HuH-7 (cell line): Measurements from ENCODE around the gene VCY.
"Not testable (repeated sequence)": the region's sequence is repeated elsewhere in the genome, so short reads cannot be mapped to it uniquely, and the experiment has no call there.

ENCODE experiments used
- DNase-seq: peaks from one replicate; pipeline ENCODE4 v3.0.0; 2011; ENCODE audit warnings: low spot score

VCY gene

DNA sequence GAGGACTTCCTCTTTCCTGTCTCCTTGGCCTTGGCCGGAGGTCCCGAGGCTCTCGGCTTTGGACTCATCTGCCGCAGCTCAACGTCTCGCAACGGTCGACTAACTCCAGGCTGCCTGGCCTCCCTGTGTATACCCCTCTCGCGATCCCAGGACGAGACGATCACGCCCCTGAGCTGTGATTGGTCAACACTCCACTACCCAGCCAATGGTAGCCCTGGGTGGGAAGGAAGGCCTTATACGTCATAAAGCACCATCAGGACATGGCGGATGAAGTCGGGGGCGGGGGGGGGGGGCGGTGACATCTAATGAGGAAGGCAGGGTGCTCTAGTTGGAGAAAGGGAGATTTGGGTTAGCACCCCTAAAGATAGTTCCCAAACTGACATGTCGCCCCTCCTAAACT lies at the start of gene VCY:
TSS of gene VCY (minus strand) at position 101 of the 400 bp plus-strand sequence. CDS start at position 68, 33 bp downstream.
- DNase-seq: not testable (repeated sequence)

DNA sequence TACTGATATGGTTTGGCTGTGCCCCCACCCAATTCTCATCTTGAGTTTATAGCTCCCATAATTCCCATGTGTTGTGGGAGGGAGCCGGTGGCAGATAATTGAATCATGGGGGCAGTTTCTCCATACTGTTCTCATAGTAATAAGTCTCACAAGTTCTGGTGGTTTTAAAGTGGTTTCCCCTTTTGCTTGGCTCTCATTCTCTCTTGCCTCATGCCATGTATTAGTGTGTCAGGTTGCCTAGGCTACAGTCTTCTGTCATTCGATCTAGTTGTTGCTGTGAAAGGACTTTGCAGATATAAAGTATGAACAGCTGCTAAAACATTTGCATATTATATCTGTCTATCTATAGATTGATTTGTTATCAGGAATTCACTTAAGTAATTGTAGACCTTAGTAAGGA lies 44.1 kb upstream of the VCY start:
- DNase-seq: not testable (repeated sequence)

DNA sequence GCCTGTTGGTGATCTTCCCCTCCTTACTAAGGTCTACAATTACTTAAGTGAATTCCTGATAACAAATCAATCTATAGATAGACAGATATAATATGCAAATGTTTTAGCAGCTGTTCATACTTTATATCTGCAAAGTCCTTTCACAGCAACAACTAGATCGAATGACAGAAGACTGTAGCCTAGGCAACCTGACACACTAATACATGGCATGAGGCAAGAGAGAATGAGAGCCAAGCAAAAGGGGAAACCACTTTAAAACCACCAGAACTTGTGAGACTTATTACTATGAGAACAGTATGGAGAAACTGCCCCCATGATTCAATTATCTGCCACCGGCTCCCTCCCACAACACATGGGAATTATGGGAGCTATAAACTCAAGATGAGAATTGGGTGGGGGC lies 25.6 kb upstream of the VCY start:
- DNase-seq: not testable (repeated sequence)

DNA sequence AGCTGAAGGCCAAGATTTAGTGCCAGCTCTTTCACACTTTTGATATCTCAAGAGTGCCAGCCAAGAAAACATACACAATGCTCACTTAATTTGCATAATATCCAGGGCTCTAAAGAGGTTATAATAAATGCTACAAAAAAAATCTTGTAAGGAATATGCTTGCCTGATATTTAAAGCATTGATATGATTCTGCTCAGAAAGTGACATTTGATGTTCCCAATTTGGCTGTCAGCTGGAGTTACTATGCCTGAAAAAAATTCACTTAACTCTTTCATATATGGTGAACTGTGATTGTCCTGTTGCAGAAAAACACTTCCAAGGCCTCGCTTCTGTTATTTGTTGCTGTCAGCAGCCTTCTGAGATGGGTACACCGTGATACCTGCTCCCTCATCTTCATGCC lies 43.9 kb downstream of the VCY start:
- not testable (repeated sequence) for DNase-seq
